ENCODE measurements around the gene SYT8. TPM values are rescaled to one million over a fixed set of nuclear protein-coding genes. Genes with fewer than 3 reads are reported as not detected.

Gene SYT8
- total RNA-seq, 1 experiment from 2014 or later: not detected

DNA sequence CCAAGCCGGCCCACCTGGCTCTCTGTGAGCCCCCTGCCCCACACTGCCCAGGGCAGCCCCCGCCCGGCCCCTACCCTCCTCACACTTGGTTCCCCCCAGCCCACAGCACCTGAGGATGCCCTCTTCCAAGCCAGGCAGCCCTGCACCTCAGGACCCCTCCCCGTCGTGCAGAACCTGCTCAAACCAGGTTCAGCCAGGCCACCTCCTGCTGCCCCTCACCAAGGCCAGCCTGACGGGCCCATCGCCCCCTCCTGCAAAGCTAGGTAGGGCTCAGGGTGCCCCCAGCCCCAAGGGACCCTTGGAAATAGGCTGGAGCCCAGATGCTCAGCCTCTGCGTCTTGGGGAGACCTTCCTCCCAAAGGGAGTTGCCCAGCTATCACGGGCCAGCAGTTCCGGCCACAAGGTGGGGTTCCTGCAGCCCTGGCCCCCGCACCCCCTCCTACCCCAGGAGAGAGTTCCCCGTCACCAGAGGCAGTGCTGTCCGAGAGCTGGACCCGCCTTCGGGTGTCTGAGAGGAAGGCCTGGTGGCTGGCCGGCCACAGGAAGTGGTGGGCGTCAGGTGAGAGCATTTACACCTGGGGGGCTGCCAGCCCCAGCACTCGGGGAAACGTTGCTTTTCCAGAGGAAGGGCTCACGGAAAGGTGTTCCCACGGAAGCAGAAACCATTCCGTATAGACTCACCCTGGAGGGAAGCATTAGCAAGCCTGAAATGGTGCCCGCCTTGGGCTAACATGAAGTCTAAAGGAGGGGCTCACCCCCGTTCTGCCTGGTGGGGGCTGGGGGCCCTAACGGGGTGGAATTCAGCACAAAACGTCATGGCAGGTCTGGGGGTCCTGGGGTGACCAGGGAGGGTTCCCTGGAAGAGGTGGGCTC lies 3.2 kb upstream of the SYT8 start:
- no peak overlapping the region for H3K56ac ChIP-seq (ENCODE audit: insufficient read length, low read depth, low read length)
- Mint-ChIP-seq H3K27ac (no peak overlapping the region), H3K36me3 (ENCODE audit: insufficient read depth in 1 of 3, low read depth in 3 of 3) (no peaks in the 10 kb centered on the region), H3K9me3 (no peaks in the 10 kb centered on the region), H3K27me3 (ENCODE audit: low read depth) (peaks cover 28% of the 10 kb centered on the region), H3K4me3 (peak overlapping the region; percentile 35 to 67), H3K4me1 (peaks cover 3 to 9% of the 10 kb centered on the region in 2 experiments; a peak in 3 of 4 replicates)
- no peak overlapping the region for H2AK5ac ChIP-seq (ENCODE audit: insufficient read length, low read length)
- TF ChIP-seq, protein P1, sequence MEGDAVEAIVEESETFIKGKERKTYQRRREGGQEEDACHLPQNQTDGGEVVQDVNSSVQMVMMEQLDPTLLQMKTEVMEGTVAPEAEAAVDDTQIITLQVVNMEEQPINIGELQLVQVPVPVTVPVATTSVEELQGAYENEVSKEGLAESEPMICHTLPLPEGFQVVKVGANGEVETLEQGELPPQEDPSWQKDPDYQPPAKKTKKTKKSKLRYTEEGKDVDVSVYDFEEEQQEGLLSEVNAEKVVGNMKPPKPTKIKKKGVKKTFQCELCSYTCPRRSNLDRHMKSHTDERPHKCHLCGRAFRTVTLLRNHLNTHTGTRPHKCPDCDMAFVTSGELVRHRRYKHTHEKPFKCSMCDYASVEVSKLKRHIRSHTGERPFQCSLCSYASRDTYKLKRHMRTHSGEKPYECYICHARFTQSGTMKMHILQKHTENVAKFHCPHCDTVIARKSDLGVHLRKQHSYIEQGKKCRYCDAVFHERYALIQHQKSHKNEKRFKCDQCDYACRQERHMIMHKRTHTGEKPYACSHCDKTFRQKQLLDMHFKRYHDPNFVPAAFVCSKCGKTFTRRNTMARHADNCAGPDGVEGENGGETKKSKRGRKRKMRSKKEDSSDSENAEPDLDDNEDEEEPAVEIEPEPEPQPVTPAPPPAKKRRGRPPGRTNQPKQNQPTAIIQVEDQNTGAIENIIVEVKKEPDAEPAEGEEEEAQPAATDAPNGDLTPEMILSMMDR (conservative IDR thresholded peaks at IDR 0.05): no peak
- H4K20me1 ChIP-seq (ENCODE audit: control insufficient read depth, insufficient read depth, insufficient read length): no peaks in the 10 kb centered on the region
- no CpG with 5 or more reads among the region's 26 CpGs for WGBS (ENCODE audit: extremely low coverage, insufficient read length, low lambda C conversion rate)
- no peak overlapping the region for H3K4ac ChIP-seq (ENCODE audit: low read depth, low read length)
- no peaks in the 10 kb centered on the region for H3K9me3 ChIP-seq (ENCODE audit: control insufficient read depth, low read depth, low read length)
- H3K9ac ChIP-seq (ENCODE audit: extremely low read depth, insufficient read length, low read length): no peak overlapping the region
- H4K91ac ChIP-seq (ENCODE audit: insufficient read length, low read depth, low read length): no peak overlapping the region
- no peak overlapping the region for H4K8ac ChIP-seq (replicated peaks; ENCODE audit: insufficient read length, low read depth, low read length)
- no peak overlapping the region for H2BK120ac ChIP-seq (ENCODE audit: low read depth, low read length, poor library complexity, severe bottlenecking)
- H2BK5ac ChIP-seq (ENCODE audit: insufficient read length, low read length): no peak overlapping the region
- H3K27ac ChIP-seq (ENCODE audit: insufficient read length, low read depth, low read length): no peak overlapping the region
- no peak overlapping the region for H3K14ac ChIP-seq (ENCODE audit: insufficient read depth, low read length)
- H3K18ac ChIP-seq (ENCODE audit: insufficient read length, low read depth, low read length): no peak overlapping the region
- H3K4me1 ChIP-seq (ENCODE audit: insufficient read depth, low read length): no peaks in the 10 kb centered on the region
- no peaks in the 10 kb centered on the region for H3K79me2 ChIP-seq (ENCODE audit: insufficient read depth, low read length)
- peaks cover 3% of the 10 kb centered on the region for H3K23me2 ChIP-seq (ENCODE audit: insufficient read length, low read depth, low read length, poor library complexity, severe bottlenecking)
- H3K27me3 ChIP-seq (ENCODE audit: insufficient read depth, low read length): no peaks in the 10 kb centered on the region
- no peak overlapping the region for H3T11ph ChIP-seq (ENCODE audit: low read length)
- H3K79me1 ChIP-seq (ENCODE audit: insufficient read depth, low read depth, low read length, poor library complexity, severe bottlenecking): no peaks in the 10 kb centered on the region
- no peak overlapping the region for H2AFZ ChIP-seq (ENCODE audit: low read length)
- no peak overlapping the region for H2BK15ac ChIP-seq (ENCODE audit: low read depth, low read length)
- H3K23ac ChIP-seq (ENCODE audit: insufficient read length, low read depth, low read length): no peak overlapping the region
- H4K5ac ChIP-seq (ENCODE audit: insufficient read length, low read depth, low read length): no peak overlapping the region
- no peak overlapping the region for H2BK12ac ChIP-seq (ENCODE audit: insufficient read length, low read depth, low read length)
- no peak for DNase-seq
- no peak overlapping the region for H2BK20ac ChIP-seq (ENCODE audit: low read depth, low read length, poor library complexity, severe bottlenecking)
- H3K4me2 ChIP-seq (ENCODE audit: insufficient read depth, insufficient read length, low read length): peak overlapping the region; percentile 32

All from H9 (cell line).